ENCODE data around the gene TRAF3IP1.
A peak's percentile ranks its signal among the peaks of the same experiment; 100 is the strongest.

Gene TRAF3IP1

DNA sequence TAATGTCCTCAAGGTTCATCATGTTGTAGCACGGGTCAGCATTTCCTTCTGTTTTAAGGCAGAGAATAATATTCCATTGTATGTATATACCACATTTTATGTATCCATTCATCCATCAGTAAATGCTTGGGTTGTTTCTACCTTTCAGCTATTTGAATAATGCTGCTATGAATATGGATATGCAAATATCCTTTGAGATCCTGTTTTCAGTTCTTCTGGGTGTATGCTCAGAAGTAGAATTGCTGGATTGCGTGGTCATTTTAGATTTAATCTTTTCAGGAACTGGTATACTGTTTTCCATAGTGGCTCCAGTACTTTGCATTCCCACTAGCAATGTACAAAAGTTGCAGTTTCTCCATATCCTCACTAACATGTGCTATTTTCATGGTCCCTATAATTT lies 93.0 kb downstream of the TRAF3IP1 start:
- no peak for ATAC-seq

DNA sequence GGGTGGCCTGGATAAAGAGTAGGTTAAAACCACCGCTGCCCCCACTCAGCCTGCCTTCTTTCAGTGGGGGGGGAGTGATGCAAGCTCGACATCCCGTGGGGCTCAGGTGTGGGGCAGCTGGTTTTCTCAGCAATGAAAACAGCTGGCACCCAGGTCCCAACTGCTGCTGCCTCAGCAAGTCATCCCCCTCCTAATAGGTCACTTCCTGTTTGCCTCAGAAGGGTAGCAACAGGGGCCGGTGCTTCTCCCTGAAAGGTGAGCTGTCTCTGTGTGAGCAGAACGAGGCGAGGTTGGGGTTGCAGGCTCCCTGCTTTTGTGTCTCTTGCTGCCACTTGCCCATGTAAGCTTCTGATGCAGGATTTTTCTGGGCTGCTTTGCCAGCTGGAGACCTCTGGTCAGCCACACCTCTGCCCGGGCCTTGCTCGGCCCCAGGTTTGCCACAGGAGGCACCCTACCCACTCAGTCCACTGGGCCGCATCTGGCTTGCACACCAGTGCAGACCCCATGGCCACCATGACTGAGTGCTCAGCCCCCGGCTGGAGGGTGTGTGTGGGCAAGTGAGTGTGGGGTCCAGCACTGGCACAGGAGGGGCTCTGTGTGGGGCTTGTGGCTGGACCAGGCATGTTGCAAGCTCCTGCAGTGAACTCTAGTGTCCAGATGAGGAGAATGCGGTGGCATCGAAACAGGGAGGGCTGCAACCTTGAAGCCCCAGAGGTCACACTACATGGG lies 94.9 kb downstream of the TRAF3IP1 start:
- ATAC-seq, result peak; percentile 94 to 97

DNA sequence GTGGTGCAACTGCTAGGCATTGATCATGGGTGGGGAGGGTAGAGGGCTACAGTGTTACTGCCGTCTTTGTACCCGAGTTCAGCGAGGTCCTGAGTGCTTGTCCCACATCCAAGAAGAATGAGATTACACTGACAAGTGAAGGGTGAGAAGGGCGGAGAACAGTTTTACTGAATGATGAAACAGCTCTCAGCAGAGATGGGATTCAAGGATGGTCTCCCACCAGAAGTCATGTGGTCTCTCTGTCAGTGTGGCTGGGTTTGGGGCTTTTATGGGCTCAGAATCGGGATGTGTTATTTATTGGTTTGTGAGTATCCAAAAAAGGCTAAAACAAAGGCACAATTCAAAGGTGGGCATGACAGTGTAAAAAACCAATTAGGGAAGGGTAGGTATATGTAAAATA lies 95.6 kb downstream of the TRAF3IP1 start:
- no peak for ATAC-seq

DNA sequence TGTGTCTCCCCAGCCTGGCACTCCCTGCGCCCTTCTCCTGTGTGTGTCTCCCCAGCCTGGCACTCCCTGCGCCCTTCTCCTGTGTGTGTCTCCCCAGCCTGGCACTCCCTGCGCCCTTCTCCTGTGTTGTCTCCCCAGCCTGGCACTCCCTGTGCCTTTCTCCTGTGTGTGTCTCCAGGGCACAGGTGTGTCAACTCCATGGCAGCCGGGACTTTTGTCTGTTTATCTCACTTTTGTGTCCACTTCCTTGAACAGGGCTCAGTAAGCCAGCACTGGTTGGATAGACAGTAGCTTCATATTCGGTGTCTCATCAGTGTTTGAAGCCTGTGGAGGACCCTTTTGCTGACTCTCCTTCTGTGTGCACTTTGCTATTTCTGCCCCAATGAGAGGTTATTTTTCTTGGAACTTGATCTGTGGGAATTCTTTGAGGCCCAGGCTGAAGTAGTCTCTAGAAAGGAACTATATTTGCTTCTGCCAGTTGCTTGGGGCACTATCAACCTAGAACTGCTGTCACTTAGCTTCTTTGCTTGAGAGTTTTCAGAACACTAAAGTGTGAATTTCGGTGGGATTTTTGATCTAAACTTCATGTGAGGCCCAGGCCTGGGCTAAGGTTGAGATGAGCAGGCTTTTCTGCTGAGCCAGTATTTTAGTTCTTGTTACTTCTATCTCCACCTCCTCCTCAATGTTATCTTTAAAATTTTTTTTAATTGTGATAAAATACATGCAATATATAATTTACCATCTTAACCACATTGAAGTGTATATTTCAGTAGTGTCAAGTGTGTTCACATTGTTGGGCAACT lies 98.1 kb downstream of the TRAF3IP1 start:
- no peak for ATAC-seq

DNA sequence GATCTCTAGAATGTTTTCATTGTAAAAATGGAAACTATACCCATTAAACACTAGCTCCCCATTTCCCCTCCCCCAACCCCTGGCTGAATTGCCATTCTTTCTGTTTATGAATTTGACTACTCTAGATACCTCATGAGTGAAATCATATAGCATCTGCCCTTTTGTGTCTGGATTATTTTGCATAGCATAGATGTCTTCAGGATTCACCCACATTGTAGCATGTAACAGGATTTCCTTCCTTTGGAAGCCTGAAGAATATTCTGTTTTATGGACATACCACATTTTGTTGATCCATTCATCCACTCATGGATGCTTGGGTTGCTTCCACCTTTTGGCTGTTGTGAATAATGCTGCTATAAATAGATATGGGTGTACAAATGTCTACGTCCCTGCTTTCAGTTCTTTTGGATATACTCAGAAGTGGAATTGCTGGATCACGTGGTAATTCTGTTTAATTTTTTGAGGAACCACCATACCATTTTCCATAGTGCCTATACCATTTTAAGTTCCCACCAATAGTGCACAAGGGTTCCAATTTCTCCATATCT lies 98.8 kb downstream of the TRAF3IP1 start:
- ATAC-seq, result no peak

DNA sequence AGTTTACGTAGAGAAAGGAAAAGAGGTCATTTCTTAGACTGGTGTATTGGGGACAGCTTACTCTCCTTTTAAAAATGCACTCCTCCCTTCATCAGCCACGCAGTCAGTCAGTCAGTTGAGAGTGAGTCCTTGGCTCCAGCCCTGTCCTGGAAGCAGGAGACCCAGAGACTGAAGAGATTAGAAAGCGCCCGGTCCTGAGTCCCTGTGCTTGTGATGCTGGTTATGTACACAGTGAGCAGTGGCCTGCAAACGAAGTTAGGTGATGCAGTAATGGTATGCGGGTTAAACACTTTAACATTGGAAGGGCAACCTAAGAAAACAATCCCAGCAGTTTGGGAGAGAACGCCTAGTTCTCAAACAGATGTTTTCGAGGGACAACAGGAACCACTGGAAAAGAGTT lies 100.1 kb downstream of the TRAF3IP1 start:
- no peak for ATAC-seq

DNA sequence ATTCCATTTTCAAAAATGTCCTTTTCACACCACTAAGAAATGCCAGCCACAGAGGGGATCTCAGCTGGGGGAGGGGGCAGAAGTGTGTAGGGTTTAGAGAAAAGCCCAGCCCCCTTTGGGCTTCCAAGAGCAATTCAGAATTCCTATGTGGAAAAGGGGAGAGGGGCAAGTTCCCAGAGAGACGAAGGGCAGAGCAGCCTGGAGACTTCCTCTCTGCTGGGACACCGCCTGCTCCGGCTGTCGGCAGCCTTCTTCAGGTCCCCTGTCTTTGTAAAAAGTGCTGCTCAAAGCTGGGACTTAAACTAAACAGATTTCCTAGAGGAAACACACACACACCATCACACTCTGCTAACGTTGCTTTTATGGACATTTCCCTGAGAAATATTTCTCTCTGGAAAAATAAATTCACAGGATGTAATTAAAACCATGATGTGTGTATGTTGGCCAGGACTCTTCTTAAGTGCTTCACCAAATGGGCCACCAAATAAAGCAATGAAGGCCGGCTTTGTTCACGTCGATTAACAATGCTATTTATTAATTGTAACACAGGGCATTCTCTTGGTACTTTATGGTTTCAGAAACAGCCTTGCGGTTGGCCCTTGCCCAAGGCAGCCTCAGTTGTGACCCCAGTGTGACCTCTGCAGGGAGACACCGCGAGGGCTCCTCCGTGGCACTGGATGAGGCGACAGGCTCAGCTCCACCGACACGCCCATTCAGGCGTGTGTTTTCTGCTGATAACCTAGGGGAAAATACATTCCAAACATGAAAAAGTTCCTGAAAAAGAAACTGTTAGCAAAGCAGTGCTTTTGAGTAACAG lies 100.8 kb downstream of the TRAF3IP1 start:
- ATAC-seq, result no peak

DNA sequence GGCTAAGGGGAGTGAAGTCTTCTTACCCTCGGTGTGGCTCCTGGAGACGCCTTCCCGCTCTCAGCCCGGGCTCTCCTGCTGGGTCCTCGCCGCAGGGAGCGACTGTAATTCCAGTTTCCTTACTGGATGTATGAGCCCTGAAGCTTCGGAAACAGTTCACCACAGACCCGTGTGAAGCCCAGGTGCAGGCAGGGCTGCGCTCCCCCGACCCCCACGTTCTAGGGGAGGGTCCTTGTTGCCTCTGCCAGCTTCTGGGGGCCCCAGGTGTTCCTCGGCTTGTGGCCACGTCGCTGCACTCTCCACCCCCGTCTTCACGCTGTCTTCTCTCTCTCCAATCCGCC lies 101.3 kb downstream of the TRAF3IP1 start:
- no peak for ATAC-seq

DNA sequence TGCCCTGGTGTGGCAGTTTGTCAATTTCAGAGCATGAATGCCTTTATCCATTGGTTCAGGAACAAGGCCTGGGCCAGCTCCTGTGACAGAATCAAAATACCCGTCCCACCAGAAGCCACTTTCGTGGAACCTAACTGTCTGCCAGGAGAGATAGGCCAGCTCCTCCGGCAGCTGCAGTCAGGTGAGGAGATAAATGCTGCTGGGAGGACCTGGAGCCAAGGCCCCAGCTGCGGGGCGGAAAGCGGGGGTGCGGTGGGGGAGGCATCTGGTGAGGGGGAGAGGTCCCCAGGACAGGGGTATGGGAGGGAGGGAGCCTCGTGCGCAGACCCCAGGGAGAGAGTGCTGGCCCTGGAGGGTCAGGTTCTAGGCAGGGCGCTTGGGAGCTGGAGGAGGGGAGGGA lies 102.0 kb downstream of the TRAF3IP1 start:
- ATAC-seq, result no peak

DNA sequence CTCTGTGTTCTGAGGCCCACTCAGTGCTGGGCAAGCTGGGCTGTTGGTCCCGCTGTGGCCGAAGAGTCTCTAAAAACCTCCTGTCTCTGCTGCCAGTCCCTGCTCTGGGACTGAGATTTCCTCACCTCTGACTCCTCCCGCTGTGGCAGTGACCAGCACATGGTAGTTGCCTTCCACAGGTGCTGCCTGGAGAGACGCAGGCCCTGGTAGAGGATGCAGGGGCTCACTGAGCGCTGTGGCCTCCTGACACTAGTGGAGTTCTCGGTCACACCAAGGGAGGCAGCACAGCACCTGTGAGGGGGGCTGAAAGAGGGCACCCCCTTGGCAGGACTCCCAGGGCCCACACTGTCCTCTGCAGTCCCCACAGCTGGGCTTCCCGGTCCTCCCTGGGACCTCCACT lies 102.6 kb downstream of the TRAF3IP1 start:
- ATAC-seq, result no peak

DNA sequence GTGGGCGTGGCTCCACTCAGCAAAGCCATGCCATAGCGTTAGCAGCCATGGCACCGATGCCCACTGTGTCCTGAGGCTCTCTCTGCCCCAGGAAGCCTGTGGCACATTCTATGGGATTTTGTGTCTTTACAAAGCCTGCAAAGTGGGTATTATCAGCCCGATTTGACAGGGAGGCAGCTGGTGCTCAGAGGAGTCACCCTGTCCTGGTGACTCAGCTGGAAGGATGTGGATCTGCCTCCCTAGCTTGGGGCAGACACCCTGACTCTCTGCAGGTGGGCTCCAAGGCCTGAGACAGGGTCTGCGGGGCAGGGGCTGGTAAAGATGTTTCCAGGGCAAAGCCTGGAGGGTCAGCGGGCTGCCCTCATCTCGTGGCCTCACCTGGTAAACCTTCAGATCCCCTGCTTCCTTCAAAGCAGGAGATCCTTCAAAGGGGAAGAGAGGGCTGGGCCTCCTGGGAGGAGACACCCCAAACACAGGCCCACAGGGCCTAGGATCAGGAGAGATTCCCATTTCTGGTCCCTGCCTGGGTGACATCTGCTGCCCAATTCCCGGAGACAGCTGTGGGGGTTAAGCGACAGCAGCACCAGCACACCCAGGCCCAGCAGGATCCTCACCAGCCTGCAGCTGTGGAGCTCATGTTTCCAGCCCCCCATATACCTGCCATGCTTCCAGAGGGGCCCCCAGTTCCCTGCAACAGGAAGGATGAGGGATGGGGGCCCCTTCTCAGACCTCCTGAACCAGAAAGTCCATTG lies 103.4 kb downstream of the TRAF3IP1 start:
- ATAC-seq, result no peak

DNA sequence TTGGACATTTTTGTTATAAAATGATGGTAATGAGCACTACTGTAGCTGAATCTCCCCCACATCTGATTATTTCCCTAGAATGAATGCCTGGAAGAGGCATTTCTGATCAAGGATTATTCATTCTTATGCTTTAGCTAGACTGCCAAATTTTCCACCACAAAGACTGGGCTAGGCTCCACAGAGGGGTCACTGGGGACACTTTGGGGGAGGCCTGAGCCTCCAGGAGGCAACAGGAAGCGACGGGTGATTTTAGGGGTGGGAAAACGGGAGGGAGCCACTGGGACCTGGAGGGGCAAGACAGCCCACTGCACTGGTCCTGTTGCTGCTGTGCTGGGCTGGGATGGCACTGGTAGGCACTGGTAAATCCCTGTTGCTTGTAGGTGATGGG lies 104.0 kb downstream of the TRAF3IP1 start:
- no peak for ATAC-seq

DNA sequence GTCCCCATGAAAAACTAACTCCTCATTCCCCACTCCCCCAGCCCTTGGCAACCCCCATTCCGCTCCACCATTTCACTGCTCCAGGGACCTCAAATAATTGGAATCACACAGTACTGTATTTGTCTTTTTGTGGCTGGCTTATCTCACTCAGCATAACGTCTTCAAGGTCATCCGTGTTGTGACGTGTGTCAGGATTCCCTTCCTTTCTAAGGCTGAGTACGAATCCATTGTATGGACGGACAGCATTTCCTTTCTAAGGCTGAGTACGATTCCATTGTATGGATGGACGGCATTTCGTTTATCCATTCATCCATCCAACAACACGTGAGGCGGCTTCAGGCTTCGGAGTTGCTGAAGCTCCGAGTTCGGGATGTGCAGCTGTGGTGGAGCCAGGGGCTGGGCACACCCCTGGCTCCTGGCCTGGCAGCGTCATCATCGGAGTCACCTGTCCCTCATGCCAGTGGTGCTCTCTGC lies 105.2 kb downstream of the TRAF3IP1 start:
- no peak for ATAC-seq

DNA sequence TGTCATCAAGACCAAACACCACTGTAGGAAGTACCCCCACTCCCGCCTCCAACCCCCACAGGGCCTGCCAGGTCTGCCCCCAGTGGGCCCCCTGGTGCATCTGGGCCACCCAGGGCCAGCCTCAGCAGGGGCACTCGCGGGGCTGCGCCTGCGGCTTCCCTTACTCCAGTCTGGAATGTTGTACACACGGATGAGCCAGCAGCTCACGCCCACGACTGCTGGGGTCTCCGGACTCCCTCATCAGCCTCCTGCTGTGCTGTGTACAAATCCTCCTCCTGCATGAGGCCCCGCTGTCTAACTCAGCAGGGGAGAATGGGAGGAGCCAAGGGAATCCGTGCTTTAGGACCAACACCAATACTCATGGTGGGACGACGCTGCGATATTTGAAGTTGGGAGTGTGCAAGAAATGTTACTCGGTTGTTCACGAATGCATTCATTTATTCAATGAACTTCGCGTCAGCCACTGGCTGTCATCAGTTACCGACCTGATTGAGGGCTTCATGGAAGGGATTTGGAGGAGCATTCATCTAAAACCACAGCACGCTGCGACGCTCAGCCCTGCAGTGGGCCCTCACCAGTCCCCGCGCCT lies 105.8 kb downstream of the TRAF3IP1 start:
- ATAC-seq, result peak; percentile 5 to 21

DNA sequence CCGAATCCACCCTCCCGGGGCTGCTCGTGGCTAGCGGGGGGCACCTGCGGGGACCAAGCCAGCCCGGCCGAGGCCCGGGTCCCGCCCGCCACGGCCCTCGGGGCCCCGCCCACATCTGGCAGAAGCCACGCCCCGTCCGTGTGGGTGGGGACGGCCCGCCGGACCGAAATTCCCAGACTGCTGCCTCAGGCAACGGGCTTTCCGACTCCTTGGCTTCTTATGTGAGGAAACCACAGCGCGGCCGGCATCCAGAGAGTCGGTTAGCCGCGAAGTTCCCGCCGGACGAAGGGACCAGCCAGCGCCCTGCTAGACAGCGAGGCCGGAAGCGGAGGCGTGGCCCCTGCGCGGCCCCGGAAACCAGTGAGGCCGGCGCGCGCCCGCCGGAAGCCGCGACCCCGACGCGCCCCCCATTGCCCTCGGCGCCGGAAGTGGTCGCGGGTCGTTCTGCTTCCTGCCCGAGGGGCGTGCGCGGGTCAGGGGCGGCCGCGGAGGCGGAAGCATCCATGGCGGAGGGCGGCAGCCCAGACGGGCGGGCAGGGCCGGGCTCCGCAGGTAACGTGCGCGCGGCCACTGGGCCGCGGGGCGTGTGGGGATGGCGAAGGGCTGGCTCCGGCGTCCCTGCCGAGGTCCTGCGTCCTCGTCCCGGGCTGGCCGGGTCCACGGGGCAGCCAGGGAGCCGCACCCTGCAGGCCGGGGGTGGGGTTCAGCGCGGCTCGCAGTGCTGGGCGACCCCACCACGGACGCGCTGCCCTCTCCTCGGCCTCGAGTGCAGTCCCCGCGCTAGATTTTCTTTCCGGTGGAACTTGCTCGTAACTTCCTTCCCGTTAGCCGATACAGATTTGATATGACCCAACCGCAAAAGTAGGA lies 106.5 kb downstream of the TRAF3IP1 start, which contains the start of gene ASB1:
ASB1 (plus strand) TSS at position 360 of the 867 bp plus-strand sequence; CDS start at position 504, 144 bp downstream.
- peak; percentile 81 to 82 for ATAC-seq

DNA sequence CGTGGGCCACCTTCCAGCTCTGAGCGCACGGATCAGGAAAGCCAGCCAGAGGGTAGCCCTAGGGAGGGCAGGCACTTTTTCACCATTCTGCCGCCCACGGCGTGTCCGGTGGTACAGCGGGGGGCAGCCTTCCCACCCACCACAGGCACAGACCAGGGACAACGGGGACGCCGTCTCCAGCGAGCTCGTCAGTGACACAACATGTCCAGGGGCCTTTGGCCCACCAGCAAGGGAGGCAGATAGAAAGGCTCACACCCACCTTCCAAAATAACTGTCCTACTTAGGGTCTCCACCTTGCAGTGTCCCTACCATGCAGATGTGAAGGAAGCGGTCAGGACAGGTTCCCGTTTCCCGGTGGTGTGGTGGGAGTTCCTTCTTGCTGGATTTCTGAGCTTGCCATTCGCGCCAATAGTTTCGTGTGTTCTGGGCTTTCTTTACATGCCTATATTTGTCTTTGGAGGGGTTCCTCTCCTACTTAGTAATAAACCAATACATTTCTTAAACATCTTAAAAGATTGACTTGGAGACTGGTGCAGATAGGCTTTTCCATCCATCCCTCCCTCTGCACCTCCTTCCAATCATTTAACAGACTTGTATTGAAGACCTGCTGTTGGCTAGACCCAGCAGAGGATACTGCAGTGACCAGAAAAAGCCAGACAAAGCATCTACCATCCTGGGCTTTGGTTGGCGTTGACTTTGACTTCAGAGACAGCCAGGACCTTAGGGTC lies 107.3 kb downstream of the TRAF3IP1 start:
- peak in 1 of 2 donors; percentile 1 for ATAC-seq

DNA sequence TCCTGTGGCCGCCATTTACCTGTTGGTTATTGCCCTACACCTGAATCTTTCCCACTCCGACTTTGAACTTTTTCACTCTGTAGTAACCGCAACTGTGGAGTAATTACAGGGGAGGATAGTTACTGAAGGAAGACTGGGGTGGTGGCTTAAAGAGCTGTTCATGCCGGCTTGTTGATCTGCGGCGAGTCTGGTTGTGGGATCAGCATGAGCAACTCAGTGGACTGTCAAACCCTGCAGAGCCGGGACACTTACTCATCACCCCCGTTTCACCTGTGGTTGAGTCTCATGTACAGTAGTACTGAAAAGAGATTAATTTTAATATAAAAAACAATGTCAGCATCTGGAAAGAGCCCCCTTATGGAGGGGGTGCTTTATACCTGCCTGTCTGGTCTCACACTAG lies 108.5 kb downstream of the TRAF3IP1 start:
- ATAC-seq, result no peak

DNA sequence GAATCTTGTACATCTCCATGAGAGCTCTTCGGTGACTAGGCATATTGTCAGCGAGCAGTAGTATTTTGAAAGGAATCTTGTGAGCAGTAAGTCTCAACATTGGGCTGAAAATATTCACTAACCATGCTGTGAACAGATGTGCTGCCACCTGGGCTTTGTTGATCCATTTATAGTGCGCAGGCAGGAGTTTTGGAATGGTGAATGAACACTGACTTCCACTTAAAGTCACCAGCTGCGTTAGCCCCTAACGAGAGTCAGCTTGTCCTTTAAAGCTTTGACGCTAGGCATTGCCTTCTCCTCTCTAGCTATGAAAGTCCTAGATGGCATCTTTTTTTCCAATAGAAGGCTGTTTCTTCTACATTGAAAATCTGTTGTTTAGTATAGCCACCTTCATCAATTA lies 110.5 kb downstream of the TRAF3IP1 start:
- ATAC-seq, result no peak

DNA sequence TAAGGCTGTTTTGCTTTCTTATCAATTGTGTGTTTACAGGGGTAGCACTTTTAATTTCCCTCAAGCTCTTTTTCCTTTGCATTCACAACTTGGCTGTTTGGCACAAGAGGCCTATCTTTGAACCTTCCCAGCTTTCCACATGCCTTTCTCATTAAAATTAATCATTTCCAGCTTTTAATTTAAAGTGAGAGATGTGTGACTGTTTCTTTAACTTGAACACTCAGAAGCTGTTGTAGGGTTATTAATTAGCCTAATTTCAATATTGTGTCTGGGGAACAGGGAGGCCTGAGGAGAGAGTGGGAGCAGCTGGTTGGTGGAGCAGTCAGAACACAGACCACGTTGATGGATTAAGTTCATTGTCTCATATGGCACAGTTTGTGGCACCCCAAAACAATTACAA lies 111.1 kb downstream of the TRAF3IP1 start:
- ATAC-seq, result no peak

DNA sequence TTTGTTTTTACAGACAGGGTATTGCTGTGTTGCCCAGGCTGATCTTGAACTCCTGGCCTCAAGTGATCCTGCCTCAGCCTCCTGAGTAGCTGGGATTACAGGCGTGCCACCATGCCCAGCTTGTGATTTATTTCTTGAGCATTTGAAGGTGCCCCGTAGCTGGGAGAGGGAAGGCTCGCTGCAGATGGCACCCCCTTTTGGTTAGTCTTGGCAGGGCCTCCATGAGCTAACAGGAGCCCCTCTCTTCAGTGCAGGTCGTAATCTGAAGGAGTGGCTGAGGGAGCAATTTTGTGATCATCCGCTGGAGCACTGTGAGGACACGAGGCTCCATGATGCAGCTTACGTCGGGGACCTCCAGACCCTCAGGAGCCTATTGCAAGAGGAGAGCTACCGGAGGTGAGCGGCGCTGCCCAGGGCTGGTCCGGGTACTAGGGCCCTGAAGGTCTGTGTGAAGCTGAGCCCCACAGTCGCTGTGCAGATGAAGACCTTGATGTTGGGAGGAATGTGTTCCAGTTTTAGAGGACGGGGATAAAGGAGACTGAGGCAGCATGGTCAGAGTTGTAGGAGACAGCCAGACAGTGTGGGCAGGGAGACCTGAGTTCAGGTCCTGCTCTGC lies 113.1 kb downstream of the TRAF3IP1 start:
- no peak for ATAC-seq

Data from activated CD4-positive, CD25-positive, alpha-beta regulatory T cell treated with anti-CD3 and anti-CD28 coated beads, Interleukin-2, amount 50 U/mL, for 24 hours (primary cell).